Measurements from ENCODE around the gene ASPHD1.
"Not testable (repeated sequence)": the region's sequence is repeated elsewhere in the genome, so short reads cannot be mapped to it uniquely, and the experiment has no call there.

Gene ASPHD1

GRCh38 chr16:29878172-29878571 lies 22.1 kb upstream of the ASPHD1 start:
- no peak for DNase-seq

- no peak for DNase-seq
Observed at GRCh38 chr16:29881050-29881449, 19.2 kb upstream of the ASPHD1 start.

GRCh38 chr16:29883987-29884386 lies 16.3 kb upstream of the ASPHD1 start:
- DNase-seq, result no peak

GRCh38 chr16:29889372-29889771 lies 10.9 kb upstream of the ASPHD1 start:
- DNase-seq, result not testable (repeated sequence)

GRCh38 chr16:29891525-29892457 lies 8.5 kb upstream of the ASPHD1 start:
- DNase-seq, result no peak

- no peak for DNase-seq
Observed at GRCh38 chr16:29892458-29892813, 7.9 kb upstream of the ASPHD1 start.

GRCh38 chr16:29893553-29893952 lies 6.7 kb upstream of the ASPHD1 start:
- DNase-seq, result no peak

- no peak for DNase-seq
Observed at GRCh38 chr16:29894352-29894751, 5.9 kb upstream of the ASPHD1 start.

GRCh38 chr16:29896841-29897240 lies 3.4 kb upstream of the ASPHD1 start:
- DNase-seq, result no peak

GRCh38 chr16:29897333-29897732 lies 3.0 kb upstream of the ASPHD1 start:
- DNase-seq, result no peak

- no peak for DNase-seq
Observed at GRCh38 chr16:29898135-29898803, 2.0 kb upstream of the ASPHD1 start.

GRCh38 chr16:29898804-29899515 lies 1.3 kb upstream of the ASPHD1 start:
- peak in 1 of 2 experiments; percentile 15 for DNase-seq

GRCh38 chr16:29899516-29900101 lies 679 bp upstream of the ASPHD1 start, which contains the start of gene SEZ6L2:
Gene SEZ6L2 (minus strand): TSS chr16:29899550. CDS start chr16:29899019, 531 bp downstream.
- peak; percentile 44 to 58 for DNase-seq

- DNase-seq, result no peak
Observed at GRCh38 chr16:29900888-29901606, 759 bp downstream of the ASPHD1 start.

GRCh38 chr16:29901607-29901945 lies 1.3 kb downstream of the ASPHD1 start:
- DNase-seq, result no peak

- DNase-seq, result no peak
Observed at GRCh38 chr16:29903590-29903989, 3.3 kb downstream of the ASPHD1 start.

GRCh38 chr16:29904947-29905346 lies 4.7 kb downstream of the ASPHD1 start:
- DNase-seq, result no peak

- DNase-seq, result no peak
Observed at GRCh38 chr16:29905668-29906067, 5.4 kb downstream of the ASPHD1 start.

GRCh38 chr16:29906520-29907244 lies 6.4 kb downstream of the ASPHD1 start:
- no peak for DNase-seq

GRCh38 chr16:29907973-29908372 lies 7.7 kb downstream of the ASPHD1 start:
- no peak for DNase-seq

GRCh38 chr16:29908719-29909220 lies 8.5 kb downstream of the ASPHD1 start:
- DNase-seq, result no peak

- DNase-seq, result no peak
Observed at GRCh38 chr16:29909391-29909790, 9.1 kb downstream of the ASPHD1 start.
